Panc1 (cell line): ENCODE results near the gene TMEM256. TPM values are rescaled to one million over a fixed set of nuclear protein-coding genes. Genes with fewer than 3 reads are reported as not detected.

ENCODE experiments used
- ATAC-seq: fragments of 200-7000 bp; cut with Tn5 transposase; 2 replicates; pipeline ENCODE4 v1.9.1; 2020; ENCODE audit warnings: mild to moderate bottlenecking, moderate library complexity
- BruUV-seq: library from RNA; stranded (reverse); fragments of 400-500 nt; replicated peaks from 2 replicates; lab custom pipeline; 2021; lab: Mats Ljungman, UMichigan
- CTCF ChIA-PET: fragments of 300-600 bp; sonication (Branson Sonifier 250); formaldehyde crosslinking; loops from one replicate; lab custom pipeline; 2022; ENCODE audit warnings: antibody characterized with exemption; lab: Charles Lee
- POLR2A ChIA-PET: fragments of 300-600 bp; sonication (Branson Sonifier 250); formaldehyde crosslinking; loops from one replicate; lab custom pipeline; 2022; ENCODE audit warnings: antibody characterized with exemption; lab: Charles Lee
- DNase-seq: peaks from one replicate; pipeline ENCODE4 v3.0.0-alpha.2; 2010; ENCODE audit warnings: low read depth, low spot score
- H3K27ac ChIP-seq: 2 replicates; pipeline ENCODE4 v1.5.1; 2011; ENCODE audit warnings: mild to moderate bottlenecking, low read length, inconsistent platforms
- H3K27me3 ChIP-seq: fragments of 200-500 bp; sonication (Bioruptor generic); 2 replicates; pipeline ENCODE4 v1.6.0; 2014; ENCODE audit warnings: low read length, inconsistent platforms; ENCODE audit not compliant: control insufficient read depth, insufficient read depth
- H3K36me3 ChIP-seq: fragments of 200-500 bp; sonication (Bioruptor generic); 2 replicates; pipeline ENCODE4 v1.5.1; 2014; ENCODE audit warnings: inconsistent platforms, mild to moderate bottlenecking, low read length, moderate library complexity; ENCODE audit not compliant: control insufficient read depth, insufficient read depth
- H3K4me1 ChIP-seq: 2 replicates; pipeline ENCODE4 v1.5.1; 2011; ENCODE audit warnings: inconsistent platforms, mild to moderate bottlenecking, low read length, moderate library complexity; ENCODE audit not compliant: control insufficient read depth, insufficient read depth
- H3K4me3 ChIP-seq, 2 experiments: 2 replicates each; pipeline ENCODE4 v1.5.1; 2011 to 2012; ENCODE audit warnings: low read depth in 2 of 2, low read length in 2 of 2, mild to moderate bottlenecking in 2 of 2, inconsistent platforms in 1 of 2, moderate library complexity in 1 of 2
- H3K9me3 ChIP-seq: fragments of 200-500 bp; sonication (Bioruptor generic); 2 replicates; pipeline ENCODE4 v1.5.1; 2014; ENCODE audit warnings: low read depth, mild to moderate bottlenecking, inconsistent platforms, low read length, moderate library complexity; ENCODE audit not compliant: control insufficient read depth, insufficient read depth
- CTCF ChIP-seq: fragments of 450-650 bp; IDR thresholded peaks from 2 replicates; pipeline ENCODE4 v1.5.1; 2017; ENCODE audit warnings: mild to moderate bottlenecking
- POLR2AphosphoS5 ChIP-seq: IDR thresholded peaks from 2 replicates; pipeline ENCODE4 v1.6.1; 2012; ENCODE audit warnings: mild to moderate bottlenecking, low read depth, low read length, moderate library complexity
- REST ChIP-seq, 2 experiments: IDR thresholded peaks; 2 replicates each; pipeline ENCODE4 v1.6.1; 2011 to 2012; ENCODE audit warnings: low read depth in 2 of 2, control low read depth in 1 of 2, low read length in 1 of 2, mild to moderate bottlenecking in 1 of 2, moderate library complexity in 1 of 2; ENCODE audit not compliant: insufficient read depth in 1 of 2
- SIN3A ChIP-seq: IDR thresholded peaks from 2 replicates; pipeline ENCODE4 v1.6.1; 2012; ENCODE audit warnings: low read depth, mild to moderate bottlenecking, low read length, moderate library complexity, borderline replicate concordance; ENCODE audit not compliant: insufficient read depth
- TCF7L2 ChIP-seq: IDR thresholded peaks from 2 replicates; pipeline ENCODE4 v1.6.1; 2011; ENCODE audit warnings: mild to moderate bottlenecking, low read depth, low read length, inconsistent platforms
- in situ Hi-C: cut with HindIII; loops from 2 replicates; pipeline ENCODE4 v1.10.0; 2016; ENCODE audit warnings: low sequenced_read_pairs, low pct_unique_long_range_greater_than_20kb
- intact Hi-C: fragments of 100-400 bp; cut with micrococcal nuclease; formaldehyde crosslinking; loops from one replicate; pipeline ENCODE4 v1.10.0; 2022; ENCODE audit not compliant: unreplicated experiment
- total RNA-seq: library from RNA; stranded (reverse); gene quantifications from one replicate; pipeline ENCODE4 v1.2.1, GENCODE V29; 2021; ENCODE audit not compliant: unreplicated experiment

The TMEM256 gene
- total RNA-seq, 1 experiment from 2014 or later, result 35.8 TPM

- Histone ChIP-seq H3K4me3 (peak overlapping the region; percentile 51 to 73), H3K36me3 (no peaks in the 10 kb centered on the region), H3K9me3 (no peaks in the 10 kb centered on the region), H3K27ac (peak overlapping the region; percentile 70), H3K27me3 (no peaks in the 10 kb centered on the region), H3K4me1 (peaks cover 18% of the 10 kb centered on the region)
- ChIA-PET CTCF (no interaction called here), POLR2A (no interaction called here)
- intact Hi-C loops, result no loop called here
- in situ Hi-C loops, result no loop called here
- BruUV-seq, result no TSS peak
- DNase-seq, result no peak
- TF ChIP-seq POLR2AphosphoS5 (no peak), TCF7L2 (no peak), REST (IDR thresholded peaks at IDR 0.05; ENCODE audit: insufficient read depth in 1 of 2, low read depth in 2 of 2, low read length in 1 of 2) (no peak), SIN3A (no peak), CTCF (no peak)
- no peak for ATAC-seq
These were observed 36.4 kb upstream of the TMEM256 start for GRCh38 chr17:7440113-7440833.

GRCh38 chr17:7439462-7440112 lies 35.7 kb upstream of the TMEM256 start, which contains the start of gene FGF11:
Gene FGF11 (plus strand): TSS chr17:7439512. CDS start chr17:7439621, 109 bp downstream.
- BruUV-seq, result no TSS peak

More at GRCh38 chr17:7439462-7440112, 35.7 kb upstream of the TMEM256 start, which contains the start of gene FGF11:
- H3K27ac ChIP-seq, result peak within 1 kb of the TSS; percentile 70
- H3K4me1 ChIP-seq, result peaks cover 17% of the 10 kb centered on the region
- POLR2A ChIA-PET, result interaction anchor here (0.6 kb wide), 1 partner anchor 45 kb away, joined by 4 read pairs; the partner anchor contains the start of gene POLR2A
- no peaks in the 10 kb centered on the region for H3K36me3 ChIP-seq
- H3K27me3 ChIP-seq, result no peaks in the 10 kb centered on the region
- no peaks in the 10 kb centered on the region for H3K9me3 ChIP-seq
- peak within 1 kb of the TSS; percentile 51 to 73 for H3K4me3 ChIP-seq
- ATAC-seq (no peak), DNase-seq (no peak)
- intact Hi-C loops (loop anchor here (10.0 kb wide), 1 partner anchor 85 kb away; the partner anchor contains the start of genes KCTD11 and TMEM95), in situ Hi-C loops (no loop called here)
- CTCF ChIA-PET, result no interaction called here
- TF ChIP-seq REST (IDR thresholded peaks at IDR 0.05; ENCODE audit: insufficient read depth in 1 of 2, low read depth in 2 of 2, low read length in 1 of 2) (no peak), POLR2AphosphoS5 (0 out of 2 replicates have a peak, but pooled peaks have one; percentile 30), TCF7L2 (no peak)
